ENCODE measurements around the gene CLCN7. TPM values are rescaled to one million over a fixed set of nuclear protein-coding genes. Genes with fewer than 3 reads are reported as not detected.

CLCN7 gene
- total RNA-seq, 1 donor from 2014 or later, result 39.8 TPM

GRCh38 chr16:1437606-1438005 lies 37.2 kb downstream of the CLCN7 start:
- intact Hi-C loops (cut with DNase I), result no loop called here
- DNase-seq (ENCODE audit: low spot score), result no peak

GRCh38 chr16:1436731-1437355 lies 38.0 kb downstream of the CLCN7 start:
- no peak for DNase-seq (ENCODE audit: low spot score)
- intact Hi-C loops (cut with DNase I), result no loop called here

- no peak for DNase-seq (ENCODE audit: low spot score)
- intact Hi-C loops (cut with DNase I), result no loop called here
Observed at GRCh38 chr16:1435921-1436697, 38.7 kb downstream of the CLCN7 start.

GRCh38 chr16:1434644-1435592 lies 39.9 kb downstream of the CLCN7 start:
- intact Hi-C loops (cut with DNase I), result no loop called here
- no peak for DNase-seq (ENCODE audit: low spot score)

- intact Hi-C loops (cut with DNase I), result no loop called here
- DNase-seq (ENCODE audit: low spot score), result no peak
Observed at GRCh38 chr16:1433756-1434155, 41.1 kb downstream of the CLCN7 start.

- intact Hi-C loops (cut with DNase I), result no loop called here
Observed at GRCh38 chr16:1433263-1433560, 41.6 kb downstream of the CLCN7 start.

GRCh38 chr16:1432388-1433262 lies 42.2 kb downstream of the CLCN7 start:
- intact Hi-C loops (cut with DNase I), result no loop called here
- DNase-seq (ENCODE audit: low spot score), result no peak

More at GRCh38 chr16:1433263-1433560, 41.6 kb downstream of the CLCN7 start:
- no peak for DNase-seq (ENCODE audit: low spot score)

GRCh38 chr16:1431497-1432270 lies 43.1 kb downstream of the CLCN7 start:
- intact Hi-C loops (cut with DNase I), result no loop called here
- no peak for DNase-seq (ENCODE audit: low spot score)

- no peak for DNase-seq (ENCODE audit: low spot score)
- intact Hi-C loops (cut with DNase I), result no loop called here
Observed at GRCh38 chr16:1430759-1431496, 43.9 kb downstream of the CLCN7 start, which contains the start of gene PERCC1. TSS of gene PERCC1 (plus strand) at chr16:1431078. CDS start at chr16:1432594, 1,516 bp downstream.

- intact Hi-C loops (cut with DNase I), result no loop called here
- DNase-seq (ENCODE audit: low spot score), result no peak
Observed at GRCh38 chr16:1430214-1430758, 44.5 kb downstream of the CLCN7 start.

- intact Hi-C loops (cut with DNase I), result no loop called here
- DNase-seq (ENCODE audit: low spot score), result no peak
Observed at GRCh38 chr16:1429631-1430030, 45.2 kb downstream of the CLCN7 start.

GRCh38 chr16:1429012-1429411 lies 45.8 kb downstream of the CLCN7 start:
- no peak for DNase-seq (ENCODE audit: low spot score)
- intact Hi-C loops (cut with DNase I), result no loop called here

- DNase-seq (ENCODE audit: low spot score), result no peak
- intact Hi-C loops (cut with DNase I), result no loop called here
Observed at GRCh38 chr16:1428511-1428910, 46.3 kb downstream of the CLCN7 start.

GRCh38 chr16:1427473-1428461 lies 47.1 kb downstream of the CLCN7 start:
- DNase-seq (ENCODE audit: low spot score), result no peak
- intact Hi-C loops (cut with DNase I), result no loop called here

- no peak for DNase-seq (ENCODE audit: low spot score)
- intact Hi-C loops (cut with DNase I), result no loop called here
Observed at GRCh38 chr16:1426734-1427471, 47.9 kb downstream of the CLCN7 start.

All from cardiac septum (tissue), 1 donor.